GM12865 (cell line): ENCODE data around the gene NEXN.

ENCODE experiments used
- DNase-seq: peaks from one replicate; pipeline ENCODE4 v3.0.0; 2010; ENCODE audit warnings: low read depth
- H3K4me3 ChIP-seq: 2 replicates; pipeline ENCODE4 v1.5.1; 2011; ENCODE audit warnings: mild to moderate bottlenecking, low read depth, low read length, control low read depth
- TF ChIP-seq, protein P1 (sequence below): IDR thresholded peaks from 2 replicates; pipeline ENCODE4 v1.5.1; 2011; ENCODE audit warnings: low read length, control low read depth, low read depth, inconsistent platforms; ENCODE audit not compliant: insufficient read depth; ENCODE audit errors: missing control alignments

The NEXN gene

DNA sequence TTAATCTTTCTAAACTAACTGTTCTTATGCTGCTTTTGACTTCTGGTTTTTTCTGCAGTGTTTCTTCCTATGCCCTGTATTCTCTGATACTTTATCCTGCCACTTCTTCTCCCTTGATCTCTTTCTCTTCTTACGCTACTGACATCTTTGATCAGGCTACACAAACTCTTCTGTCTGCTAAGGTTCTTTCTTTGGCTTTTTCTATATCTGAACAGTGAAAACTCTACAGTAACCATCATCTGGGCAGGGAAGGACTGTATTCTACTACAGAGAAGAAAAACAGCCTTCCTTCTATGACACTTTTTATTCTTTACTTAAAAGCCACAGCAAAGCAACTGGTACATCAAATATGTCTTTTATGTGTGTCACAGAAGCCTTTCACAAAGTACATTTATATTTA is 7.4 kb upstream of the NEXN start:
- DNase-seq, result no peak
- no peak overlapping the region for H3K4me3 ChIP-seq
- TF ChIP-seq, protein P1, sequence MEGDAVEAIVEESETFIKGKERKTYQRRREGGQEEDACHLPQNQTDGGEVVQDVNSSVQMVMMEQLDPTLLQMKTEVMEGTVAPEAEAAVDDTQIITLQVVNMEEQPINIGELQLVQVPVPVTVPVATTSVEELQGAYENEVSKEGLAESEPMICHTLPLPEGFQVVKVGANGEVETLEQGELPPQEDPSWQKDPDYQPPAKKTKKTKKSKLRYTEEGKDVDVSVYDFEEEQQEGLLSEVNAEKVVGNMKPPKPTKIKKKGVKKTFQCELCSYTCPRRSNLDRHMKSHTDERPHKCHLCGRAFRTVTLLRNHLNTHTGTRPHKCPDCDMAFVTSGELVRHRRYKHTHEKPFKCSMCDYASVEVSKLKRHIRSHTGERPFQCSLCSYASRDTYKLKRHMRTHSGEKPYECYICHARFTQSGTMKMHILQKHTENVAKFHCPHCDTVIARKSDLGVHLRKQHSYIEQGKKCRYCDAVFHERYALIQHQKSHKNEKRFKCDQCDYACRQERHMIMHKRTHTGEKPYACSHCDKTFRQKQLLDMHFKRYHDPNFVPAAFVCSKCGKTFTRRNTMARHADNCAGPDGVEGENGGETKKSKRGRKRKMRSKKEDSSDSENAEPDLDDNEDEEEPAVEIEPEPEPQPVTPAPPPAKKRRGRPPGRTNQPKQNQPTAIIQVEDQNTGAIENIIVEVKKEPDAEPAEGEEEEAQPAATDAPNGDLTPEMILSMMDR, result no peak

DNA sequence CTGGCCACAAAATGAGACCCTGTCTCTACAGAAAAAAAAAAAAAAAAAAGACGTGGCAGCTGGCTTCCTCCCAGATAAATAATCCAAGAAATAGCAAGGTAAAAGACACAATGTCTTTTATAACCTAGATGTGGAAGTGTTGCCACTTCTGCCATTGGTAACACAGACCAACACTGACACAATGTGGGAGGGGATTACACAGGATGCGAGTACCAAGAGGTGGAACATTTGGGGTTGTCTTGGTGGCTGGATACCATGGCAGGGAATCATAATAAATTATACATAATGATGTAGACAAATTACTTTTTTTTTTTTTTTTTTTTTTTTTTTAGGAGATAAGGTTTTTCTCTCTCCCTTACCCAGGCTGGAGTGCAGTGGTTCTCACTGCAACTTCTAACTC is 6.0 kb upstream of the NEXN start:
- DNase-seq, result no peak
- H3K4me3 ChIP-seq, result no peak overlapping the region
- TF ChIP-seq, protein P1, result no peak

DNA sequence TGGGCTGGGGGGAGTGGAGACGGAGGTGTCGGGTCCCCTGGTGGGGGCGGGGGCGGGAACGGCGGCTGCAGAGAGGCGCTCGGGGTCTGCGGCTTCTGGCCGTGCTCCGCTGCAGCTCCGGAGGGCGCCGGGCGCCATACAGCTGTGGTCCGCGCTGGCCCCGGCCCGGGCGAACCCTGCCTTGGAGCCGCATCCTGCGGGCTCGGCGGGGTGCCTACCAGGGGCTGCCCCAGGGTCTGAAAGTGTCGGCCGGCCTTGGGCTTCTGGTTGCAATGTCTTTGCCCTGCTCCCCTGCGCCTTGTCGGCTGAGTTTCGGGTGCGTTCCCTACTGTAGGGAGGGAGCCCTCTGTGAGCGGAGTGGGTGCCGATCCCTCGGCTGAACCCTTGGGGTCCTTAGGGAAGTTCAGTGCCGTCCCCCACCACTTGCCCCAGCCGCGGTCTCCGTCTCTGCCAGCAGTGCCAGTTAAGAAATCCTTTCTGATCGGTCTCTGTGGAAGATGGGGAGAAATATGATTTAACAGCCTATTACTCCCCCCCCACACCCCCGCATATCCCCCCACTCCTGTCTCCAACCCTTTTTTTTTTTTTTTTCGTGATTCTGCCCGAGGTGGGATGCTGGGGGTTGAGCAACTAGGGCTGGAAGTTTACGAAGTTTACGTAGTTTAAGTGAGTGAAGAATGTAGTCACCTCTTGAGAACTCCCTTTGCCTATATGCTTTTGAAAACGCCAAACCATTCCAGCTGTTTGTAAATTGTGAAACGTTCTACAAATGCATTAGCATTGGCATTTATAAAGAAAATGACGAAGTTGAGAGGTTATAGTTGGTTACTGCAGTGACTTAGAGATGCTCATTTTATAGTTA is 588 bp downstream of the NEXN start:
- TF ChIP-seq, protein P1, result no peak
- H3K4me3 ChIP-seq, result peak overlapping the region; percentile 40
- DNase-seq, result peak; percentile 30

DNA sequence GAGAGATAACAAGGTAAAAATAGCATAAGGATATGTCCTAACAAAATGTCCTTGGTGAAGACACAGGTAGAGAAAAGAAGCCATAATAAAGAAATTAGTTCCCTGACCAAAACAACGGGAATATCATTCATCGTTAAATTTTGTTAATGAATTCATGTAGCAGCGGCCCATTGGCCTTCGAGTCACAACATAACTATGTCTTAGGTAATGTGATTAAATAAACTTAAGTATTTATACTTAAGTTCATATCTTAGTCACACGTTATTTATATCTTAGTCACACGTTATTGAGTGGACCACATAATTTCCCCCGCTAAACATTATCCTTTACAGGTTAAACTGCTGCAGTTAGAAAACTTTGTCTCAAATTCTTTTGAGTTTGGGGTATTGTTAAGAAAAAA is 1.2 kb downstream of the NEXN start:
- no peak overlapping the region for H3K4me3 ChIP-seq
- no peak for DNase-seq
- TF ChIP-seq, protein P1, result no peak

DNA sequence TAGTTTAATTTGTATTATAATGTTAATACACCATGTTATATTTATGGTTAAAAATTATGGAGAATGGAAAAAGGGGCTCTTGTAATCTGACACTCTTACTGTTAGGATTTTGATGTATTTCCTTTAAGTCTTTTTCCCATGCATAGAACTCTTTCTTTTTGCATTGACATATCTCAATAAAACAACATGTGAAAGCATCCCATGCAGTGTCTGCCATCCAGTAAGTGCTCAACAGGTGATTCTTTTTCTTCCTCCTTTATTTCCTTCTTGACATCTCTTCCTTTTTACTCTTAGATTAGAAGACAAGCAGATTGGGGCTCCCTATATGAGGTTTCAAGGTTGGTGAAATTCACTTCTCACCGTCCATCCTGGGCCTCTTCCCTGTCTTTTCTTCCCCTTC is 2.8 kb downstream of the NEXN start:
- no peak overlapping the region for H3K4me3 ChIP-seq
- TF ChIP-seq, protein P1, result no peak
- no peak for DNase-seq

DNA sequence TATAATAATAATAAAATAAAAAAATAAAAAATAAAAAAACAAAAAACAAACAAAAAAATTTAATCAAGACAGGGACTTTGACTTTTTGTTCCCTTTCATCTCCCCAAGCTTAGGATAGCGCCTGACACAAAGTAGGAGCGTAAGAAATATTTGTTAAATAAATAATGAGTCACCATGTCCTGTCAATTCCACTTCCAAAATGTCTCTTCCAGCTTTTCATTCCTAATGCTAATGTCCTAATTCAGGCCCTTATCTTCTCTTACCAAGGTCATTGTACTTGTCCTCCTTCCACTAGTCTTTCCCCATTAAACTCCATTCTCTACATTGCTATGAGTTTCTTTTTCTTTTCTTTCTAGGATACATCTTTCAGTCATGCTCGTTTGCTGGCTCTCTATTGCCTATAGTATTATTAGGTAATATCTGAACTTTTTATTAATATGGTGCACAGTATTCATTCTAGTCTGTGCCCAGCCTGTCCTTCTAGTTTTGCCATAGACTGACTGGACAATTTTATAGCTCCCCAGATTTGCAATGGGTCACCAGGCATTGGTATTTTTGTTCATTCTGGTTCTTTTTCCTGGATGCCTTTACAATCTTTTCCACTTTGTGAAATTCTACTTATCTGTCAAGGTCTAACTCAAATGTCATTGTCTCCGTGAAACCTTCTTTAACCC is 11.4 kb downstream of the NEXN start:
- TF ChIP-seq, protein P1, result no peak
- no peak for DNase-seq
- H3K4me3 ChIP-seq, result no peak overlapping the region
